ENCODE results near the gene HCAR1.

HCAR1 gene

DNA sequence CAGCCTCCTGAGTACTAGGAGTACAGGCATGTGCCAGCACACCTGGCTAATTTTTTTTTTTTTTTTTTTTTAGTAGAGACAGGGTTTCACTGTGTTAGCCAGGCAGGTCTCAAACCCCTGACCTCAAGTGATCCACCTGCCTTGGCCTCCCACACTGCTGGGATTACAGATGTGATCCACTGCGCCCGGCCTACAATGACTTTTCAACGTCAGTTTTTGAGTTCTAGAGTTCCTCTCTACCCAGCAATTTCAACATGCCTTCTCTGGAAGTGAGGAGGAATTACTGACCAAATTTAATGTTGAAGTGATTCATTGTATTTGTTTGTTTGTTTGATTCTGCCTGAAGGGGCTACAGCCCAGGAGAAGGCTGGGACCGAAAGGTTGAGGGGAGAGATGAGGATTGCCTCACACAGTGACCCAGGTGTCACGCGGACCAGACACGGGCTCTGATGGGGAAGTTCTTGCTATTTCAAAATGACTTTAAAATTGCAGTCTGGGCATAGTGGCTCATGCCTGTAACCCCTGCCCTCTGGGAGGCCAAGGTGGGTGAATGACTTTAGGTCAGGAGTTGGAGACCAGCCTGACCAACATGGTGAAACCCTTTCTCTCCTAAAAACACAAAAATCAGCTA is 13.4 kb upstream of the HCAR1 start:
- no peak for DNase-seq (ENCODE audit: low read depth, low spot score)
- WGBS (ENCODE audit: insufficient coverage, insufficient read length) = no CpG with 5 or more reads among the region's 7 CpGs

DNA sequence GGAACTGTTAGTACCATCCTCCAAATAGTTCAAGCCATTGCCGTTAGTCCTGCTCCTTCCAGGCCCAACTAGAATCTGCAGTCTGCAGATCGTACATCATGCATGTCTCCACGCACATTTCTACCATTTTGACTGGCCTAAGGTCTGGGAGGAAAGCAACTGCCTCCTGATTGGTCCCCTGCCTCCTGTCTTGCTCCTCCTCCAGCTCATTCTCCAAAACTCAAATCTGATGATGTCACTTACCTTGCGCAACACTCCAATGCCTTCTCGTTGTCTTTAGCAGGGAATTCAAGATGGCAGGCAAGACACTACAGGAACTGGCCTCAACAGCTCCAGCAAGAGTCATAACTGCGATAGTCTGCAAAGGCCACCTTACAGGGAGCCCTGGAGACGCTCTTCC is 9.7 kb upstream of the HCAR1 start:
- Histone ChIP-seq H3K36me3 (ENCODE audit: control insufficient read depth, insufficient read depth, low read length) (no peaks in the 10 kb centered on the region), H3K27ac (ENCODE audit: low read length) (no peak overlapping the region), H3K9me3 (ENCODE audit: control insufficient read depth, insufficient read depth, low read length) (no peaks in the 10 kb centered on the region), H3K4me1 (ENCODE audit: control insufficient read depth, insufficient read depth, low read length) (no peaks in the 10 kb centered on the region; the same call in 1 of the 2 replicates), H3K27me3 (ENCODE audit: control insufficient read depth, insufficient read depth, low read length) (no peaks in the 10 kb centered on the region), H3K4me3 (ENCODE audit: low read length) (no peak overlapping the region)
- no CpG with 5 or more reads among the region's 7 CpGs for WGBS (ENCODE audit: insufficient coverage, insufficient read length)
- DNase-seq (ENCODE audit: low read depth, low spot score) = no peak

More for the DNA sequence above, 13.4 kb upstream of the HCAR1 start:
- H3K36me3 ChIP-seq (ENCODE audit: control insufficient read depth, insufficient read depth, low read length) = no peaks in the 10 kb centered on the region
- H3K4me1 ChIP-seq (ENCODE audit: control insufficient read depth, insufficient read depth, low read length) = no peaks in the 10 kb centered on the region; the same call in 1 of the 2 replicates
- no peak overlapping the region for H3K4me3 ChIP-seq (ENCODE audit: low read length)
- no peak overlapping the region for H3K27ac ChIP-seq (ENCODE audit: low read length)
- no peaks in the 10 kb centered on the region for H3K27me3 ChIP-seq (ENCODE audit: control insufficient read depth, insufficient read depth, low read length)
- H3K9me3 ChIP-seq (ENCODE audit: control insufficient read depth, insufficient read depth, low read length) = no peaks in the 10 kb centered on the region

DNA sequence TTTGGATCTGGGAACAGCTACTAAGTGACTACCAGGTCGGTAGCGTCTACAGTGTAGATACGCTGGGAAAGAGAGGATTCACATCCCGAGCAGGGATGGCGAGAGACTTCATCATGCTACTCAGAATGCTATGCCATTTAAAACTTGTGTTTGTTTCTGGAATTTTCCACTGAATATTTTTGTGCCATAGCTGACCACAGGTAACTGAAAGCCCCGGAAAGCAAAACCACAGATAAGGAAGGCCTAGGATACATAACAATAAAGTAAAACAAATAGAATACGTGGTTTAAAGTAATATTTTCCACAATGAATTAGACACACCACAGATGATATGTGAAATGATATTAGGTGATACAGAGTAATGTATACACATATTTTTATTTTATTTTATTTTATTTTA is 7.9 kb upstream of the HCAR1 start:
- H3K27ac ChIP-seq (ENCODE audit: low read length) = no peak overlapping the region
- no peaks in the 10 kb centered on the region for H3K9me3 ChIP-seq (ENCODE audit: control insufficient read depth, insufficient read depth, low read length)
- DNase-seq (ENCODE audit: low read depth, low spot score) = no peak
- H3K4me3 ChIP-seq (ENCODE audit: low read length) = no peak overlapping the region
- H3K27me3 ChIP-seq (ENCODE audit: control insufficient read depth, insufficient read depth, low read length) = no peaks in the 10 kb centered on the region
- no peaks in the 10 kb centered on the region; the same call in 1 of the 2 replicates for H3K4me1 ChIP-seq (ENCODE audit: control insufficient read depth, insufficient read depth, low read length)
- WGBS (ENCODE audit: insufficient coverage, insufficient read length) = no CpG with 5 or more reads among the region's 7 CpGs
- H3K36me3 ChIP-seq (ENCODE audit: control insufficient read depth, insufficient read depth, low read length) = no peaks in the 10 kb centered on the region

DNA sequence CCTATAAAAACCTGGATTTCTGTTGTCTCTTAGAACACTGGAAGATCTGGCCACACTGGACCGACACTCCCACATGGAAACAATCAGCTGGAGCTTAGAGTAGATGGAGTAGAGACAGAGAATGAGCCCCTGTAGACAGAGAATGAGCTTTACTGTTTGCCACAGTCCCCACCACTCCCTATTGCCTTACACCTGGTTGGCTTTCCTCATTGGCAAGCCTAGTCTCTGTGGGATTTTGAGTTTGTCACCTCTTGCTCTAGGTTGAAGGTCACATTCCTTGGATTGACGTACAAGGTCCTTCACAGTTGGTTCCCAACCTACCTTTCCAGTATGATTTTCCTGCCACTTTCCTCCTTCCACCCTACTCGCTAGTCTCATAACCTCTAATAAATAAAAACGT is 2.0 kb upstream of the HCAR1 start:
- Histone ChIP-seq H3K36me3 (ENCODE audit: control insufficient read depth, insufficient read depth, low read length) (no peaks in the 10 kb centered on the region), H3K4me1 (ENCODE audit: control insufficient read depth, insufficient read depth, low read length) (no peaks in the 10 kb centered on the region)
- WGBS (ENCODE audit: insufficient coverage, insufficient read length) = 100% methylated on average over 2 of the region's 4 CpGs

DNA sequence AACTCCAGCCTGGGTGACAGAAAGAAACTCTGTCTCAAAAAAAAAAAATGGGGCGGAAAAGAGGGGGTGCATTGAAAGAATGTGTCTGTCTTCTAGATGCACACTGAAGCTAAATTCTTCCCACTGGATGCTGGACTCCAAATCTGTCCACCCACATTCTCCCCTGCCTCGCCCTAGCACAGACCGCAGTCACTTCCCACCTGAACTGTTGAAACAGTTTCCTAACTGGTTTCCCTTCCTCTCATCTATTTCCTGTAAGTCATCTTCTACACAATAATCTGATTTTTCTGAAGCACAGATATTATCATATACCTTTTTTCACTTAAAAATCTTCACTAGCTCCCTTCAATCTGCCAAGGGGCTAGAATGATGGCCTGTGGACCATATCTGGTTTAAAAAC is 1.5 kb upstream of the HCAR1 start:
- WGBS (ENCODE audit: insufficient coverage, insufficient read length) = no CpG with 5 or more reads among the region's 3 CpGs
- Histone ChIP-seq H3K27ac (ENCODE audit: low read length) (no peak overlapping the region), H3K4me3 (ENCODE audit: low read length) (no peak overlapping the region), H3K9me3 (ENCODE audit: control insufficient read depth, insufficient read depth, low read length) (no peaks in the 10 kb centered on the region), H3K27me3 (ENCODE audit: control insufficient read depth, insufficient read depth, low read length) (no peaks in the 10 kb centered on the region), H3K4me1 (ENCODE audit: control insufficient read depth, insufficient read depth, low read length) (no peaks in the 10 kb centered on the region), H3K36me3 (ENCODE audit: control insufficient read depth, insufficient read depth, low read length) (no peaks in the 10 kb centered on the region)
- DNase-seq (ENCODE audit: low read depth, low spot score) = no peak

More for the DNA sequence above, 2.0 kb upstream of the HCAR1 start:
- Histone ChIP-seq H3K27me3 (ENCODE audit: control insufficient read depth, insufficient read depth, low read length) (no peaks in the 10 kb centered on the region), H3K27ac (ENCODE audit: low read length) (no peak overlapping the region), H3K9me3 (ENCODE audit: control insufficient read depth, insufficient read depth, low read length) (no peaks in the 10 kb centered on the region), H3K4me3 (ENCODE audit: low read length) (no peak overlapping the region)
- DNase-seq (ENCODE audit: low read depth, low spot score) = no peak

DNA sequence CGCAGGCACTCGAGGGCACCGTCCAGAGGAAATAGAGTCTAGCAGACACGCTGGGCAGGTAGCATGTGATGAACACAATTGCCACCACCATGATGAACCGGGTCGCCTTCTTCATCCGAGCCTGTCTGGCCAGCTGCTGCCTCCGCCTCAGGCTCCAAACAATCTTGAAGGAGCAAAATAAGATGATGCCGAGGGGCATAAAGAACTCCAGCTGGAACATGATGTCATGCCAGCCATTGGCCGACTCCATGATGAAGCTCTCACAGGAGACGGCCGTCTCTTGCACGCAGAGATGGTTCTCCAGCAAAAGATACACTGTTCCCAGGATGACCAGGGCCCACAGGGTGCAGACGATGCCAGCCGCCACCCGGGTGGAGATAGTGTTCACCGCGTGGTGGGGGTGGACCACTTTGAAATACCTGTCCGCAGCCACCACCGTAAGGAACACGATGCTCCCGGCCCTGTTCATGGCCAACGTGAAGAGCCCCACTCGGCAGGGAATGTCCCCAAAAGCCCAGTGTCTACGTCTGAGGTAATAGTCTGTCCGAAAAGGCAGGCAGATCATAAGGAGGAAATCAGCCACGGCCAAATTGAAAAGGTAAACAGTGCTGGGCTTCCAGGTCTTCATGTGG is 945 bp downstream of the HCAR1 start:
- no peaks in the 10 kb centered on the region for H3K4me1 ChIP-seq (ENCODE audit: control insufficient read depth, insufficient read depth, low read length)

DNA sequence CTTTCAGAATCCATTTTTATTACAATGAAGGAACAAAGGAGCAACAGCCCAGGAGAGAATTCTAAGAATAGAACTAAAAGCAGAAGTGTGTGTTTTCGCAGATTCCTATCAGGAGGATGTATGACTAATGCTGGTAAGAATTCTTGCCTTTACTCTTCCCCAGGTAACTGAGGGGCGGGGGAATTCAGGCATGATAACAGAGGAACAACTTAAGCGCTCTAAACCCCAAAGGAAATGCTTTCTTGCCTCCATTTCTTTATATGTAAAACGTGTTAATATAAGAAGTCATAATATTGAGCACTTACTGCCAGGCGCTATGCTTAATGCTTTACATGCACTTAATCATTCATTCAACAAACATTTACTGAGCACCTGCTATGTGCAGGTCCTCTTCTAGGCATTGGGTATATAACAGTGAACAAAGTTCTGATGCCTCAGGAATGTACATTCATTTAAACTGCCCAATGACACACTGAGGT is 4.5 kb downstream of the HCAR1 start:
- no peaks in the 10 kb centered on the region for H3K27me3 ChIP-seq (ENCODE audit: control insufficient read depth, insufficient read depth, low read length)
- no peaks in the 10 kb centered on the region for H3K36me3 ChIP-seq (ENCODE audit: control insufficient read depth, insufficient read depth, low read length)
- no peak overlapping the region for H3K4me3 ChIP-seq (ENCODE audit: low read length)
- no peak overlapping the region for H3K27ac ChIP-seq (ENCODE audit: low read length)
- H3K4me1 ChIP-seq (ENCODE audit: control insufficient read depth, insufficient read depth, low read length) = no peaks in the 10 kb centered on the region
- H3K9me3 ChIP-seq (ENCODE audit: control insufficient read depth, insufficient read depth, low read length) = no peaks in the 10 kb centered on the region
- DNase-seq (ENCODE audit: low read depth, low spot score) = no peak
- WGBS (ENCODE audit: insufficient coverage, insufficient read length) = no CpG with 5 or more reads among the region's 5 CpGs

More for the DNA sequence above, 945 bp downstream of the HCAR1 start:
- no CpG with 5 or more reads among the region's 27 CpGs for WGBS (ENCODE audit: insufficient coverage, insufficient read length)
- no peak overlapping the region for H3K4me3 ChIP-seq (ENCODE audit: low read length)
- DNase-seq (ENCODE audit: low read depth, low spot score) = no peak
- H3K36me3 ChIP-seq (ENCODE audit: control insufficient read depth, insufficient read depth, low read length) = no peaks in the 10 kb centered on the region
- H3K27me3 ChIP-seq (ENCODE audit: control insufficient read depth, insufficient read depth, low read length) = no peaks in the 10 kb centered on the region
- H3K9me3 ChIP-seq (ENCODE audit: control insufficient read depth, insufficient read depth, low read length) = no peaks in the 10 kb centered on the region
- H3K27ac ChIP-seq (ENCODE audit: low read length) = no peak overlapping the region

DNA sequence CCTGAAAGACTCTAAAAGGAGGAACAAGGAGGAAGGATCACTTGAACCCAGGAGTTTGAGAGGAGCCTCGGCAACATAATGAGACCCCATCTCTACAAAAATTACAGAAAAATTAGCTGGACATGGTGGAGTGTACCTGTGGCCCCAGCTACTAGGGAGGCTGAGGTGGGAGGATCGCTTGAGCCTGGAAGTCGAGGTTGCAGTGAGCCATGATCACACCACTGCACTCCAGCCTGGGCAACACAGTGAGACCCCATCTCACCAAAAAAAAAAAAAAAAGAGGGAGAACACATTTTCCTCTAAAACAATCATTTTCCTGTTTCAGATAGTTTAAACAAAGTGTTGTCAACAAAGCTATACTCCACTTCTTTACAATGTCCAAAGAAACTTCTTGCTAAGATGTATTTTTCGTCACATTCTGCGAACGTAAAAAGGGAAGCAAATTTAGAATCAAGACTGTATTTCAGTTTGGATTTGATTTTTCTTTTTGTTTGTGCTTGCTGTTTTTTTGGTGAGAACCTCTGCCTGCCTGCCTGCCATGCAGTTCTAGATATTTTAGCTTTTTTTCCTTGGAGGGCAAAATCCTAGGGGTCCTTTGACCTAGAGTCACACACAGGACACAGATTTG is 5.1 kb downstream of the HCAR1 start:
- no peak overlapping the region for H3K4me3 ChIP-seq (ENCODE audit: low read length)
- H3K27me3 ChIP-seq (ENCODE audit: control insufficient read depth, insufficient read depth, low read length) = no peaks in the 10 kb centered on the region
- no peaks in the 10 kb centered on the region for H3K4me1 ChIP-seq (ENCODE audit: control insufficient read depth, insufficient read depth, low read length)
- DNase-seq (ENCODE audit: low read depth, low spot score) = no peak
- WGBS (ENCODE audit: insufficient coverage, insufficient read length) = no CpG with 5 or more reads among the region's 6 CpGs
- H3K36me3 ChIP-seq (ENCODE audit: control insufficient read depth, insufficient read depth, low read length) = no peaks in the 10 kb centered on the region
- no peak overlapping the region for H3K27ac ChIP-seq (ENCODE audit: low read length)
- no peaks in the 10 kb centered on the region for H3K9me3 ChIP-seq (ENCODE audit: control insufficient read depth, insufficient read depth, low read length)

DNA sequence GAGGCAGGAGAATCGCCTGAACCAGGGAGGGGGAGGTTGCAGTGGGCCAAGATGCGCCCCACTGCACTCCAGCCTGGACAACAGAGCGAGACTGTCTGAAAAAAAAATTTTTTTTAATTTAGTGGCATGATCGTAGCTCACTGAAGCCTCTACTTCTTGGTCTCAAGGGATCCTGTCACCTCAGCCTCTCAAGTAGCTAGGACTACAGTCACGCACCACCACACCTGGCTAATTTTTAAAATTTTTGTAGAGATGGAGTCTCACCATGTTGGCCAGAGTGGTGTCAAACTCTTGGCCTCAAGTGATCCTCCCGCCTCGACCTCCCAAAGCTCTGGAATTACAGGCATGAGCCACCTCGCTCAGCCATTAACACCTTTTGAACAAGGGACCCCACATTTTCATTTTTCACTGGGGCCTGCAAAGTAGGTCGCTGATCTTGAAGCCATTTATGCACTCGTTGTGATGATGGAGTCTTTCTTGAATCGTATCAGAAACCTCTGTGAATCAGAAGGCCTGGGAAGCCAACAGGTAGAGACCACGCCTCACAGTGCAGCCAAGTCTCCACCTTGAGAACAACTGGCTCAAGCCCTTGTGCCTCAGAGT is 5.9 kb downstream of the HCAR1 start:
- no peak overlapping the region for H3K4me3 ChIP-seq (ENCODE audit: low read length)
- no peaks in the 10 kb centered on the region for H3K36me3 ChIP-seq (ENCODE audit: control insufficient read depth, insufficient read depth, low read length)
- DNase-seq (ENCODE audit: low read depth, low spot score) = no peak
- H3K4me1 ChIP-seq (ENCODE audit: control insufficient read depth, insufficient read depth, low read length) = no peaks in the 10 kb centered on the region
- no peaks in the 10 kb centered on the region for H3K27me3 ChIP-seq (ENCODE audit: control insufficient read depth, insufficient read depth, low read length)
- no peaks in the 10 kb centered on the region for H3K9me3 ChIP-seq (ENCODE audit: control insufficient read depth, insufficient read depth, low read length)
- H3K27ac ChIP-seq (ENCODE audit: low read length) = no peak overlapping the region
- WGBS (ENCODE audit: insufficient coverage, insufficient read length) = no CpG with 5 or more reads among the region's 12 CpGs

DNA sequence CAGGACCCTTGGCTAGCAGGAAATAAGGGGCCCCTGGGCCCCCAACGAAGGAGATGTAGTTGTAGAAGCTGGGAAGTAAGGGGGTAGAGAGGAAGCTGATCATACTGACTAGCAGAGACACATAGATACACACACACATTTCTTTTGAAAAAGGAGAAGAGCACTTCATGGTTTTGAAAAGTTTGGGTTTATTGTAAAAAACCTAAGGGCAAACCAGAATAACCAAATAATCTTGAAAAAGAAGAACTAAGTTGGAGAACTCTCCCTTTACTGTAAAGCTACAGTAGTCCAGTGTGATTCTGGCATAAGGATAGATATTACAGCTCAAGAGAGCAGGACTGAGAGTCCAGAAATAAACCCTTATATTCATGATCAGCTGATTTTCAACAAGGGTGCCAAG is 8.3 kb downstream of the HCAR1 start:
- no peaks in the 10 kb centered on the region for H3K36me3 ChIP-seq (ENCODE audit: control insufficient read depth, insufficient read depth, low read length)
- no peaks in the 10 kb centered on the region for H3K9me3 ChIP-seq (ENCODE audit: control insufficient read depth, insufficient read depth, low read length)
- no peak overlapping the region for H3K4me3 ChIP-seq (ENCODE audit: low read length)
- no peak for DNase-seq (ENCODE audit: low read depth, low spot score)
- no peak overlapping the region for H3K27ac ChIP-seq (ENCODE audit: low read length)
- H3K4me1 ChIP-seq (ENCODE audit: control insufficient read depth, insufficient read depth, low read length) = no peaks in the 10 kb centered on the region
- no CpG with 5 or more reads among the region's 1 CpG for WGBS (ENCODE audit: insufficient coverage, insufficient read length)
- H3K27me3 ChIP-seq (ENCODE audit: control insufficient read depth, insufficient read depth, low read length) = no peaks in the 10 kb centered on the region
